ENCODE results near the gene SLC9A8. TPM values are rescaled to one million over a fixed set of nuclear protein-coding genes. Genes with fewer than 3 reads are reported as not detected.

SLC9A8 gene
- total and polyA plus RNA-seq, 2 donors (not counting 1 experiment from before 2014, with no cell fraction given), result 17.8 to 29.7 TPM

Small RNA genes within 50 kb of the gene (small RNA-seq; reads per million reads assigned to genes)
- not detected for gene RF00017 (ENCODE audit: insufficient read length, low read depth, low replicate concordance)
- not detected for gene RF00019 (ENCODE audit: insufficient read length, low read depth, low replicate concordance)
- gene RNU6-919P (ENCODE audit: insufficient read length, low read depth, low replicate concordance), result not detected

Other genes with a start within 250 kb of the SLC9A8 start
- not detected in 2 replicates for gene PTGIS, start 244.7 kb upstream of the SLC9A8 start, total RNA-seq
- gene PTGIS, start 244.7 kb upstream of the SLC9A8 start, polyA plus RNA-seq, result not detected in 2 replicates
- 7.3 and 7.4 TPM in 2 replicates for gene B4GALT5, start 99.0 kb upstream of the SLC9A8 start, total RNA-seq
- gene B4GALT5, start 99.0 kb upstream of the SLC9A8 start, polyA plus RNA-seq, result 3.4 and 6.0 TPM in 2 replicates
- 10.6 and 10.7 TPM in 2 replicates for gene SPATA2, start 102.7 kb downstream of the SLC9A8 start, total RNA-seq
- 20.0 and 27.1 TPM in 2 replicates for gene SPATA2, start 102.7 kb downstream of the SLC9A8 start, polyA plus RNA-seq
- gene RNF114, start 123.6 kb downstream of the SLC9A8 start, total RNA-seq, result 81.7 and 86.0 TPM in 2 replicates
- gene RNF114, start 123.6 kb downstream of the SLC9A8 start, polyA plus RNA-seq, result 117 and 175 TPM in 2 replicates
- gene SNAI1, start 170.2 kb downstream of the SLC9A8 start, total RNA-seq, result 3.5 and 4.3 TPM in 2 replicates
- 2.4 and 4.9 TPM in 2 replicates for gene SNAI1, start 170.2 kb downstream of the SLC9A8 start, polyA plus RNA-seq

All from B cell (primary cell).